Stomach smooth muscle (tissue), 2 donors: ENCODE results near the gene PERP.
"Not testable (repeated sequence)": the region's sequence is repeated elsewhere in the genome, so short reads cannot be mapped to it uniquely, and the experiment has no call there.

Source experiments
- H3K27ac ChIP-seq: one replicate; pipeline ENCODE4 v1.7.0; 2013; ENCODE audit warnings: mild to moderate bottlenecking, low read length, inconsistent platforms
- H3K27me3 ChIP-seq, 2 donors: one replicate each; pipeline ENCODE4 v1.7.0; 2013; ENCODE audit warnings: low read length in 2 of 2; ENCODE audit not compliant: insufficient read depth in 2 of 2, control insufficient read depth in 1 of 2
- H3K36me3 ChIP-seq, 2 donors: one replicate each; pipeline ENCODE4 v1.7.0; 2013; ENCODE audit warnings: low read length in 2 of 2; ENCODE audit not compliant: control insufficient read depth in 2 of 2, insufficient read depth in 2 of 2
- H3K4me1 ChIP-seq: one replicate; pipeline ENCODE4 v1.7.0; 2013; ENCODE audit warnings: low read length; ENCODE audit not compliant: control insufficient read depth, insufficient read depth
- H3K4me3 ChIP-seq, 2 donors: one replicate each; pipeline ENCODE4 v1.7.0; 2013; ENCODE audit warnings: low read length in 2 of 2
- H3K9ac ChIP-seq, 2 donors: one replicate each; pipeline ENCODE4 v1.7.0; 2013; ENCODE audit warnings: low read length in 2 of 2, mild to moderate bottlenecking in 1 of 2
- H3K9me3 ChIP-seq, 2 donors: one replicate each; pipeline ENCODE4 v1.7.0; 2013; ENCODE audit warnings: low read length in 2 of 2; ENCODE audit not compliant: control insufficient read depth in 2 of 2
- donor health status: healthy.
- donor health status: Pancreatic carcinoma.

Gene PERP

GRCh38 chr6:138087593-138088325, 19.5 kb downstream of the PERP start:
- no peak overlapping the region for H3K27ac ChIP-seq
- no peaks in the 10 kb centered on the region for H3K4me1 ChIP-seq
- no peak overlapping the region for H3K9ac ChIP-seq
- H3K27me3 ChIP-seq = no peaks in the 10 kb centered on the region
- H3K9me3 ChIP-seq = no peaks in the 10 kb centered on the region
- H3K4me3 ChIP-seq = no peak overlapping the region
- no peaks in the 10 kb centered on the region for H3K36me3 ChIP-seq

DNA sequence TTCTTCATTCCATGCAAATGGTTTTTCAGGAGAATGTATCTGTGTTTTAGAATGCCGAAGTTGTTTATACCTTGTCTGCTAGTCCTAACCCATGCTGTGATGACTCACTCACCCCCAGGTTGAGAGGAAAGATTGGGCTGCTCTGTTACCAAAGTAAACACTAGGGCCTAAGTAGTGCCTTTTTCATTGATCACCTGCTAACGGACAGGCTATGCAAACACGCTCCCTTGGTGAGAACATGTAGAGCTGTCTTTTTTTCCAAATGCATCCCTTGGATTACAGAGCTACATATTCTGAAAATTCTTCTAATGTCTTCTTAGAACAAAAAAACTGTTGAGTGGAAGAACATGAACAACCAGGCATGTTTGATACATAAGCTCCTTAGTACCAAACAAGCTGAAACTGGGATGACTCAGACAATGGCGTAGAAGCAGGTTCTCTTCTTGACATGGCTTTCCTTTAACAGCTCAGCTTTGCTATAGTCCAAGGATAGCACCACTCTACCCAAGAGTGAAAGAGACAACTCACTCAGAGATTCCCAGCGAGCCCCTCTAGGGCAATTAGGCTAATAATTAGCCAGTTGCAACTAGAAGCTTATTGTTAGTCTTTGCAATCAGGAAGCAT, 20.5 kb downstream of the PERP start:
- Histone ChIP-seq H3K27me3 (no peaks in the 10 kb centered on the region), H3K4me1 (no peaks in the 10 kb centered on the region), H3K4me3 (no peak overlapping the region), H3K36me3 (no peaks in the 10 kb centered on the region), H3K9me3 (no peaks in the 10 kb centered on the region), H3K27ac (no peak overlapping the region), H3K9ac (no peak overlapping the region)

DNA sequence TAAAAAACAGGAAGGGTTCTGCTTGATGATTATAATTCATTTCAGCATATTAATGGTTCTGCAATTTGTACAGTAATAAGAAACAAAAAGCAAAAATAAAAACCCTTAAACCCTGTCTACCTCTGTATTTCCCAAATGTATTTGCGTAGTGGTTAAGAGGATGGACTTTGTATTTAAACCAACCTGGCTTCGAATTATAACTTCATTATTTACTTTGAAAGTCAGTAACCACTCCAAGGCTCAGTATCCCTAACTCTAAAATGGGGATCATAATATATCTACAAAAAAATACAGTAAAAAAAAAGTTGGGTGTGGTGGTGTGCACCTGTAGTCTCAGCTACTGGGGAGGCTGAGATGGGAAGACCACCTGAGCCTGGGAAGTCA, 21.4 kb downstream of the PERP start:
- no peaks in the 10 kb centered on the region for H3K4me1 ChIP-seq
- no peaks in the 10 kb centered on the region for H3K27me3 ChIP-seq
- no peaks in the 10 kb centered on the region for H3K9me3 ChIP-seq
- no peak overlapping the region for H3K4me3 ChIP-seq
- no peak overlapping the region for H3K9ac ChIP-seq
- H3K27ac ChIP-seq = no peak overlapping the region
- H3K36me3 ChIP-seq = no peaks in the 10 kb centered on the region

GRCh38 chr6:138084904-138085838, 22.0 kb downstream of the PERP start:
- Histone ChIP-seq H3K9me3 (no peaks in the 10 kb centered on the region), H3K9ac (no peak overlapping the region), H3K36me3 (no peaks in the 10 kb centered on the region), H3K4me3 (no peak overlapping the region), H3K27me3 (no peaks in the 10 kb centered on the region), H3K27ac (no peak overlapping the region), H3K4me1 (no peaks in the 10 kb centered on the region)

GRCh38 chr6:138082232-138082631, 25.0 kb downstream of the PERP start:
- Histone ChIP-seq H3K36me3 (no peaks in the 10 kb centered on the region), H3K4me3 (no peak overlapping the region), H3K4me1 (no peaks in the 10 kb centered on the region), H3K27me3 (no peaks in the 10 kb centered on the region), H3K9ac (no peak overlapping the region), H3K27ac (no peak overlapping the region), H3K9me3 (no peaks in the 10 kb centered on the region)

- H3K4me3 ChIP-seq, H3K4me1 ChIP-seq, H3K27me3 ChIP-seq, H3K9me3 ChIP-seq, H3K27ac ChIP-seq, H3K36me3 ChIP-seq, H3K9ac ChIP-seq: not testable (repeated sequence)
These were observed 27.7 kb downstream of the PERP start for GRCh38 chr6:138079556-138079955.

- Histone ChIP-seq H3K27me3 (no peaks in the 10 kb centered on the region), H3K4me3 (no peak overlapping the region), H3K9me3 (no peaks in the 10 kb centered on the region), H3K27ac (no peak overlapping the region), H3K4me1 (no peaks in the 10 kb centered on the region), H3K36me3 (no peaks in the 10 kb centered on the region), H3K9ac (no peak overlapping the region)
These were observed 28.7 kb downstream of the PERP start for GRCh38 chr6:138078491-138078890.

DNA sequence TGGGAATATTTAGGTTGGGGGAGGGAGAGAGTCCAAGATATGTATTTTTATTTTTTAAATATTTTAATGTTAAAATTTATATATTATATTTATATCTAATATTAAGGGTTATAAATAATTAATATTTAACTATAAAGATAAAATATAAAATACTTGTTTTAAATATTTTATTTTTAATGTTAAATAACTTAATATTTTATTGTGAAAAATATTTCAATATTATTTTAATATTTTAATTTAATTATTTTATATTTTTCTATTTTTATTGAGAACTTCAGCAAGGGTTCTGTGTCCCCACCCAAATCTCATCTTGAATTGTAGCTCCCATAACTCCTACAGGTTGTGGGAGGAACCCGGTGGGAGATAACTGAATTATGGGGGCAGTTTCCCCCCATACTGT, 34.0 kb downstream of the PERP start:
- no peak overlapping the region for H3K27ac ChIP-seq
- H3K27me3 ChIP-seq = no peaks in the 10 kb centered on the region
- H3K4me1 ChIP-seq = no peaks in the 10 kb centered on the region
- H3K9ac ChIP-seq = no peak overlapping the region
- H3K36me3 ChIP-seq = no peaks in the 10 kb centered on the region
- H3K9me3 ChIP-seq = no peaks in the 10 kb centered on the region
- no peak overlapping the region for H3K4me3 ChIP-seq

GRCh38 chr6:138063726-138064125, 43.5 kb downstream of the PERP start:
- Histone ChIP-seq H3K4me1 (no peaks in the 10 kb centered on the region), H3K9ac (no peak overlapping the region), H3K27ac (no peak overlapping the region), H3K27me3 (no peaks in the 10 kb centered on the region), H3K36me3 (no peaks in the 10 kb centered on the region), H3K9me3 (no peaks in the 10 kb centered on the region), H3K4me3 (no peak overlapping the region)

- H3K27ac ChIP-seq = no peak overlapping the region
- no peak overlapping the region for H3K9ac ChIP-seq
- H3K4me3 ChIP-seq = no peak overlapping the region
- H3K4me1 ChIP-seq = no peaks in the 10 kb centered on the region
- no peaks in the 10 kb centered on the region for H3K36me3 ChIP-seq
- no peaks in the 10 kb centered on the region for H3K27me3 ChIP-seq
- peaks cover 0 to 6% of the 10 kb centered on the region in 2 donors for H3K9me3 ChIP-seq
These were observed 52.2 kb downstream of the PERP start for GRCh38 chr6:138054982-138055381.
